Activated T-cell treated with anti-CD3 and anti-CD28 coated beads for 48 hours (primary cell): ENCODE measurements around the gene PTPRU.
"Not testable (repeated sequence)": the region's sequence is repeated elsewhere in the genome, so short reads cannot be mapped to it uniquely, and the experiment has no call there.

Experiments
- DNase-seq: peaks from one replicate; pipeline ENCODE4 v3.0.0-alpha.2; 2020; ENCODE audit warnings: low read depth

Gene PTPRU

DNA sequence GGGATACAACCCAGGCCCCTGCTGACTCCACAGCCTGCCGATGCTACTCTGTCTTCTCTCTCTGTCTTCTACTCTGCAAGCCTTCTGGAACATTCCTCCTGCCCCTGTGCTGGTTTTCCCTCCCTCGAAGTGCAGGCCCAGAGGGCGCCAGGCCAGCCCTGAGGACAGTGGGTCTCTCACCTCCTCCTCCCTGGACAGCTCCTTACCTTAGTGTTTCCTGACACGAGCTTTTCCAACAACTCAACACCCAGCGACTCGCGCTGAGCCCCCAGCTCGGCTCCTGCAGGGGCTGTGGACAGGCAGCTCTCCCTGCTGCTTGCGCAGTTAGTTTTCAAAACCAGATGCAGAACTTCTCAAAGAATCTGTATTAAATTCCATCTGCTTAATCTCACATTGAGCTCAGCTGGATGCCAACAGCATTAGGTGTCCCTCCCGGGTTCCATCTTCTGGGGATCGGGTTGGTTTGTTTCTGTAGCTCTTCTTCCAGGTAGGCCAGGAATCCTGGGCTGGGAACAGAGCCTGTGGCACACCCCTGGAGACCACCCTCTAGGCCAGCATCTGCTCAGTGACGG lies 54.2 kb downstream of the PTPRU start:
- no peak for DNase-seq

DNA sequence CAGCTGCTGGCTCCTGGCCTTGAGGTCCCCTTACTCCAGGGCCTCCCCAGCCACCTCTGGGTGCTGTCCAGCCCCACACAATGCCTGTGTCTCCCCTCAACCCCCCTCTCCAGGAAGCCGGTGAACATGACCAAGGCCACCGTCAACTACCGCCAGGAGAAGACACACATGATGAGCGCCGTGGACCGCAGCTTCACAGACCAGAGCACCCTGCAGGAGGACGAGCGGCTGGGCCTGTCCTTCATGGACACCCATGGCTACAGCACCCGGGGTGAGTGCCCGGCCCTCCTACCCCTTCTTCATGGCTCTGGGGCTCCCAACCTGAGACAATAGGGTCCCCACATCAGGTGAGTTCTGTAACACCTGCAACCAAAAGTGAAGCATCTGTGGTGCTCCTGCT lies 55.4 kb downstream of the PTPRU start:
- no peak for DNase-seq

DNA sequence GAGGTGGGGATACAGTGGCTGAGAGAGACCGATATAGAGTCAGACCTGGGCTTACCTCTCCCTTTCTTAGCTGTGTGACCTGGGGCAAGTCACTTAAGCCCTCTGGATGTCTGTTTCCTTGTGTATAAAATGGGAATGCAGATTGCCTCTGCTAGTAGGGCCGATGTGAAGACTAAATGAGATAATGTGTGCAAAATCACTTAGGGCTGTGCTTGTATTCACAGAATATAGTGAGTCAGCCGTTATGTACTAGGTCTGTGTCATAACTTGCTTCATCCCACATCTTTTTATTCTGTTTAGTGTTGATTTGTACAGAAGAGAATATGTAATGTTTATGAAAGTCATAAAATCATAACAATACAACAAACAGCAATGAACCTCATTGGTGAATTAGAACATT lies 56.0 kb downstream of the PTPRU start:
- DNase-seq: no peak

DNA sequence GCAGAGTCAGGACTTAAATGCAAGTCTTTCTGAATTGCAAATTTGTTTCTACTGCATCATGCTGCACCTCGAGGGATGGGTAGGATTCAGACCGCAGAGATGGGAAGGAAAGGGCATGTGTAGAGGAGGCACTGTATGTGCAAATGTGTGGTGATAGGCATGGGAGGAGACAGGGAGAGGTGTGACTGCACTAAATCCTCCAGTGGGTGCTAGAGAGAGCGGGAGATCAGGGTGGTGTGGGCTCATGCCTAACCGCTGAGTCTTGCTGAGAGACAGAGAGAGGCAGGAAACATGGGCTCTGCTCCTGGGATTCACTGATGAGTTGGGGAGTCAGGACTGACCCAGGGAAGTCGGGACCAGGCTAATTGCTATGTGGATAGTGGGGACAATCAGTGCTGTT lies 61.1 kb downstream of the PTPRU start:
- no peak for DNase-seq

DNA sequence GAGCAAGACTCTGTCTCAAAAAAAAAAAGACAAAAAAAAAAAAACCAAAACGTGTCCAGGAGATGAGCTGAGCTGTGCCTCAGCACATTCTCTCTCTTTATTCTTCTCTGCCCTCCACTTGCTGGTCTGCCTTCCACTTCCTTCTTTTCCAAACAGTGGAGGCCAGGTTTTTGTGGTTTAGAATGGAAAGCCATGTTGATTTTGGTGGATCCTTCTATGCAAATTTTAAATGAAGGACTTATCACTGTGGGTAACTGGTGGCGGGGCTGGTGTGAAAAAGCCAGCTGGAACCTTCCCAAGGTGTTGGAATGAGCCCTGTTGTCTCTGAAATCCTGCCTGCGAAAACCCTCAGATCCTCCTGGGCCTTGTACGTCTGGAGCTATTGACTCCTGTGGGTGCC lies 61.9 kb downstream of the PTPRU start:
- no peak for DNase-seq

DNA sequence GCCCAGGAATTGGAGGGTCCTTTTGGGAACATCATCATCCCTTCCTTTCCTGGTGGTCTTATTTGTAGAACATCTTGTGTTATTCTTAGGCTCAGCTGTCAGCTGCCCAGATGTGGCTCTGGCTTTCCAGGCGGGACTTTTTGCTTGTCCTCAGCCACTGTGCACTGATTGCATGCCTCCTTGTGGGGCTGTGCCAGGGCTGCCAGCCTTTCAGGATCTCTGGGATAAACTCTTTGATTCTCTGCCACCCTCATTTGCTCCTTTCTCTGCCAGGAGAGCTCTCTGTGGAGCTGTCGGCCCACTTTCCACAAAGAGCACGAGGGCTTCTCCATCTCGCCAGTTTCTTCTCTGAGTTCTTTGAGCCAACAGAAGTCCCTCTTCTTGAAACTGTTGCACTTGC lies 63.1 kb downstream of the PTPRU start:
- DNase-seq: no peak

DNA sequence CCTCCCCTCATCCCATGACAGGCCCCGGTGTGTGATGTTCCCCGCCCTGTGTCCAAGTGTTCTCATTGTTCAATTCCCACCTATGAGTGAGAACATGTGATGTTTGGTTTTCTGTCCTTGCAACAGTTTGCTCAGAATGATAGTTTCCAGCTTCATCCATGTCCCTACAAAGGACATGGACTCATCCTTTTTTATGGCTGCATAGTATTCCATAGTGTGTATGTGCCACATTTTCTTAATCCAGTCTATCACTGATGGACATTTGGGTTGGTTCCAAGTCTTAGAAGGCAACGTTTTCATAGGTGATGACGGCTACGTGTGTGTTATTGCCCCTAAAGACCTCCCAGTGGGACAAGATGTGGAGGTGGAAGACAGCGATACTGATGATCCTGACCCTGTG lies 65.4 kb downstream of the PTPRU start:
- not testable (repeated sequence) for DNase-seq

DNA sequence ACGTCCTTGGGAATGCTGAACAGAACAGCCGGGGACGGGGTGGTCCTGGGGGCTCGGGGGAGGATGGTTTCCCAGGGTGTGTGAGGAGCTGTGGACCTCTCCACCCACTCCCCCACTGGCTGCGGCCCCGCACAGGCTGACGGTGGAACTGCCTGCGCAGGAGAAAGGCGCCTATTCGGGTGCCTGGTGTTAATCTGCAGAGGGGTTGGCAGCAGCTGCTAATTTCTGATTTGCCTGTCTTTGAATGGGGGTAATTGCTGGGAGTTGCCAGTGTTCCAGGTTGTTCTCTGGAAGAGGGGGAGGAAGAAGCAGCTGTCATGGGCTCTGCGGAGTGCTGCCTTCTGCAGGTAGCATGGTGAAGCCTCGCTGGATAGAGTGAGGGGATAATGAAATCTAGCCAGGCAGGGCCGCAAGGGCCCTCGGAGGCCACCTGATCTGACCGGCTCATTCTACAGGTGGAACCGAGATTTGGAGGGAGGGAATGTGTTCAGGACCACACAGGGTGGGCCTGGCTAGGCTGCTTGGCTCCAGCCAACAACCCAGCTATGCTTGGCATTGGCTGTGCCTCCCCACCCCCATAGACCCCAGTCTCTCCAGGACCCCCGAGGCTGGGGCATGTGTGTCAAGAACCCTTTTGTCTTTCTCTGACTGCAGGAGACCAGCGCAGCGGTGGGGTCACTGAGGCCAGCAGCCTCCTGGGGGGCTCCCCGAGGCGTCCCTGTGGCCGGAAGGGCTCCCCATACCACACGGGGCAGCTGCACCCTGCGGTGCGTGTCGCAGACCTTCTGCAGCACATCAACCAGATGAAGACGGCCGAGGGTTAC lies 67.1 kb downstream of the PTPRU start:
- DNase-seq: no peak

DNA sequence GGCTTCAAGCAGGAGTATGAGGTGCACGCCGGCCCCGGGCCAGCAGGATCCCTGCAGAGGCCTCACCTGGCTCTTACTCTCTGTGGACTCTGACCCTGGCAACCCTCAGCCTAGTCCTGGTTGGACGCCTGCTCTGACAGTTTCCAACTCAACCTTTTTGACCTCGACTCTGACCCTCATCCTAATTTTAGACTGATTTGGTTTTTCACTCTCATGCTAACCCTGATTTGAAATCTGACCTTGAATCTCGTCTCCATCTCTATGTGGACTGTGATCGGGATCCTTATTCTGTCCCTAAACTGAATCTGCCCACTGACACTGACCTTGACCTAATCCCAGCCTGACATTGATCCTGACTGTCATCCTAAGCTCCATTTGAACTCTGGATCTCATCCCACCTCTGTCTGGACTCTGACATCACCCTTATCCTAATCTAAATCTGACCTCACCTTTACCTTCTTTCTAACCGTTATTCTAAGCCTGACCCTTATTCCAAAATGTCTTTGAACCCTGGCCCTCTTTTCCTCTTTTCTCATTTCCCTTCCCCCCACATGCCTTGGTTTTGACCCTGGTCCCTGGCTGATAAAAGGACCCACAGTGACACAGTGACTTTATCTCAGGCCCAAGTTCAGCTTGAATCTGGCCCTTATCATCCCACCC lies 67.8 kb downstream of the PTPRU start:
- DNase-seq: no peak

DNA sequence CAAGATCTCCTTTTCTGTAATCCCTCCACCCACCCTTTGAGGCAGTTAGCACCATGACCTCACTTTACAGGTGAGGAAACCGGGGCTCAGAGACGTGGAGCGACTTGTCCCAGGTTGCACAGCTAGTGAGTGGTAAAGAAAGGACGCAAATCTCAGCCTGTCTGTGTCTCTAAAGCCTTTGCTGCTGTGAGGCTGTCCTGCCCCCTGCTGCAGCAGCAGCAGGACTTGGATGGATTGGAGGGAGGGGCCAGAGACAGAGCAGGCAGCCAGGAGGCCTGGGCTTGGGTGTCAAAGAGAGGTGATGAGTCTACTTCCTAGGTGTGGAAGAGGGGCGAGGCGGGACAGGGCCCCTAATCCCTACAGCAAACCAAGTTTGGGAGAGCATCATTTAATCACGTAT lies 69.6 kb downstream of the PTPRU start:
- no peak for DNase-seq

DNA sequence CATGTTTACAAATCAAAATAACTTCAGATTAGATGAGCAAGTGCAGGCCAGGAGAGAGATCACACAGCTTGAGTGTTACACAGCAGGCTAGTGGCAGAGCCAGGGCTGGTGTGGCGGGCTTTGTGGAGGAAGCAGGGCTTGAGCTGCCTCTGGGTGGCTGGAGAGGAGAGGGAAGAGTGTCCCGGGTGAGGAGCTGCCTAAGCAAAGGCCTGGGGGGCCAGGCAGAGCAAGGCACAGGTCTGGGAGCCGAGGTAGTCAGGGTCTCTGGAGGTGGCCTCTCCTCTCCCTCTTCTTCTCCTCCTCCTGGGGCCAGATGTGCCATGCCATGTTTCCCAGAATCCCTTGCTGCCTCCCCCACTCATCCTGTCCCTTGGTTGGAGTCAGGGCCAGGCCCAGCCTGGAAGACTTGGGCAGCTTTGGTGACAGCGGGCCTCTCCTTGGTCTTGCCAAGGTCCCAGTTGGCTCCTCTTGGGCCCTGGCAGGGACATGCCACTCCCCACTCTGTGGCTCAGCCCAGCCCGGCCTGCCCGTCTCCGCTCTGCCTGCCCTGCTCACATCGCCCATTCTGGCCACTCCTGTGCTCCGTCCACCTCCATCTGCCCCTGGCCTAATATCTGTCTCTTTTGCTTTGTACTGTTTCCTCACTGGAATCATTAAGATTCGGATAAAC lies 70.3 kb downstream of the PTPRU start:
- DNase-seq: no peak

DNA sequence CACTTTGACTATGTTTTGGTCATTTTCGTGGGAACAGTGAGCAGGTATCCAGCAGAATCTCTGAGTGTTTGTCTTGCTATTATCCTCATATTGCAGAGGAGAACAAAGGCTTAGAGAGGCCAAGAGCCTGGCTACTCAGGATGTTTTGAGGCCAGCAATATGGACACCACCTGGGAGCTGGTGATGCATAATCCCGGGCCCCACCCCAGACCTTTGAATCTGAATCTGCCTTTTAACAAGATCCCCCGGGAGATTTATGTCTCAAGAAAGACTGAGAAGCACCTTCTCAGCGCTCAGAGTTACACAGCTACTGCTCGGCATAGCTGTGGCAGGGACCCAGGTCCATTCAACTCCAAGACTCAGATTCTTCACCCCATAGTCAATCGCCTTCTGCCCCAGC lies 72.8 kb downstream of the PTPRU start:
- no peak for DNase-seq

DNA sequence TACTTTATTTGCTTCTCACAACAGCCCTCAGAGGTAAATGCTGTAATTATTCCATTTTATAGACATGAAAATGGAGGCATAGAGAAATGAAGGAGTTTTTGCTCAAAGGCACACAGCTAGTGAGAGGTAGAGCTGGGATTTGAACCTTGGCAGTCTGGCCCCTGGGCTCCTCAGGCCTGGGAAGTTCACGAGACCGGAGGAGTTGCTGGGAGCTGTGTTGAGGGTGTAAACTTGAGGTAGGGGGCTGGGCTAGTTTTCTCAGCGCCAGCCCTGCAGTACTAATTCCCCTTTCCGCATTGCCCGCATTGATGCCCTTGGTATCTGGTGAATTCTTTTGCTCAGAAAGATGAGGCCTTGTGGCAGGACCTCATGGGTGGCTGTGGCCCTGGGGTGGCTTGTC lies 73.3 kb downstream of the PTPRU start:
- DNase-seq: no peak

DNA sequence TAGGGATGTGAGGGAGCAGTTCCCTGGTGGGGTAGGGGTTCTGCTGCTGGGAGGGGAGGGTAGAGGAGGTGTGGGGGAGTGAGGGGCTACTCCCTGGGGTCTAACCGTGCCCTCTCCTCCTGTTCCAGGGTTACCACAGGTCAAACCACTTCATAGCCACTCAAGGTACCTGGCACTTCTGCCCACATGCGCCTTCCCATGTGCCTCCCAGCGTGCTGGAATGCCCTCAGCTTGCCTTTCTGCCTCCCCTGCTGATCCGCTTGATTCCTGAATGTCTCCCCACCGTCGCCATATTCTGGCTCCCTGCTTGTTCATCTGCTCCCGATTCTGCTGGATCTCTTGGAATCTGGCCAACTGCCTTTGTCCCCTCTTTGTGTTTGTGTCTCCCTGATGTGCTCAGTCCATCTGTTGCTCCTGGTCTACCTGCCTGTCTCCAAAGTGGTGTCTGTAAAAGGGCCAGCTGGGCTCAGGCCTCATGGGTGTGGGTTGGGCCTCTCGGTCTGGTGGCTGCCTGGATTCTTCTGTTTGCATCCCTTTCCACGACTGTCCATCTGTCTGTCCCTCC lies 74.4 kb downstream of the PTPRU start:
- no peak for DNase-seq

DNA sequence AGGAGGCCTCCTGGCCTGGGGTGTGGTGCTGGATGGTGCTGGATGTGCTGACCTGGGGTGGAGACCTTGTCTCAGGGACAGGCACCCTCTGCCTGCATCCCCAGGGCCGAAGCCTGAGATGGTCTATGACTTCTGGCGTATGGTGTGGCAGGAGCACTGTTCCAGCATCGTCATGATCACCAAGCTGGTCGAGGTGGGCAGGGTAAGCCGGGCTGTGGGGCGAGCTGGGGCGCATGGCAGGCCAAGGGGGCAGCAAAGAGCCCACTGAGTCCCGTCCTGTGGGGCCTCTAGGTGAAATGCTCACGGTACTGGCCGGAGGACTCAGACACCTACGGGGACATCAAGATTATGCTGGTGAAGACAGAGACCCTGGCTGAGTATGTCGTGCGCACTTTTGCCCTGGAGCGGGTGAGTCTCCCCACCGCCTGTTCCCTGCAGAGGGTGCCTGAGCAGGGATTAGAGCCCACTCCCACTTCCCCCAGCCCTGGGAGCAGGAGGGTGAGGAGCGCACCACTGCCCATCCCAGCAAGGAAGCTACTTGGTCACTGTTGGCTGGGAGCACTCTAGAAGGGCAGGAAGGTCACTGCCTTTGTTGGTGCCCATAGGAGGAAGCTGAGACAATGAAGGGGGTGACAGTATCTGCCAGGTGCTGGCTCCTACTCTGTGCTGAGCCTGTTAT lies 75.2 kb downstream of the PTPRU start:
- DNase-seq: no peak

DNA sequence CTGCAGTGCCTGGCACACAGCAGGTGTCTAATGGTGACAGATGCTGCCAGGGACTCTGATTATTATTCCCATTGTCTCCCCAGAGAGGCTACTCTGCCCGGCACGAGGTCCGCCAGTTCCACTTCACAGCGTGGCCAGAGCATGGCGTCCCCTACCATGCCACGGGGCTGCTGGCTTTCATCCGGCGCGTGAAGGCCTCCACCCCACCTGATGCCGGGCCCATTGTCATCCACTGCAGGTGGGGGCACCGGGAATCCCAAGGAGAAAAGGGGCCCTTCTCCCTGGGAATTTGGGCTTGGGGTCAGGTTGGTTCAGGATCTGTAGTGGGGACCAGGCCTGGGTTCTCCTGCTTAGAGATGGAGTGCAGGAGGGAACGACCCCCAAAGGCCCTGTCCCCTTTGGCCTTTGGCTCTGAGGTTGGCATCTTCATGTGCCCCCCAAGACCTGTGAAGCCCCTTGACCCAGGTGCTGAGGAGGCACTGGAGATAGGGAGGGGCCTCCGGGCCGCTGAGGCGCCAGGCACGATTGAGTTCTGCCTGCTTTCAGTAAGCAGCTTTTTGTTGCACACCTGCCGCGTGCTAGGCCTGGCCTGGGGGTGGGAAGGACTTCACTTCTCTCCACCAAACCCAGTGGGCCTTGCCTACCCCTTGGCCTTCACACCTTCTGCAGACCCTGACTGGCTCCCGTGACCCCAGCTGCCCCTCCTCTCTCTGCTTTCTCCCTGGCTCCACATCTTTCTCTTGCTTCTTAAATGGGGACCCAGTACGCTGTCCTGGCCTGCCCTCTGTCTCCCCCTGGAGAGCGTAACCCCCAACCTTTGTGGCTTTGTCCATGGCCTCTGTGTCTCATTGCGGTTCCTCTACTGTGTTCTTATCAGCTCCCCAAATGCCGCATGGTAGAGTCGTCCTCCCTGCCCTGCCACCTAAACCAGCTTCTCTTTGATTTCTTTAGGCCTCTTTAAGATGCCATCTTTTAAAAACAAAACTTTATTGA lies 76.4 kb downstream of the PTPRU start:
- DNase-seq: no peak

DNA sequence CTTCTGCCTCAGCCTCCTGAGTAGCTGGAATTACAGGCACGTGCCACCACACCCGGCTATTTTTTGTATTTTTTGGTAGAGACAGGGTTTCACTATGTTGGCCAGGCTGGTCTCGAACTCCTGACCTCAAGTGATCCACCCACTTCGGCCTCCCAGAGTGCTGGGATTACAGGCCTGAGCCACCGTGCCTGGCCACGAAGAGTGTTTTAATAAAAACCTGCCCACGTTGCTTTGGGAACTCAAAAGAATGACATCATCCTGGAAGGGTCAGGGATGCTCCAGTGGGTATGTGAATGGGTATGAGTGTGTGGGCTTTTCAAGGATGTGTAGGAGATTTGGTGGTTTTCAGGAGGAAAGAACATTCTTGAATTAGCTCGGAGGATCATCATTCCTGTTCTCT lies 78.4 kb downstream of the PTPRU start:
- not testable (repeated sequence) for DNase-seq

DNA sequence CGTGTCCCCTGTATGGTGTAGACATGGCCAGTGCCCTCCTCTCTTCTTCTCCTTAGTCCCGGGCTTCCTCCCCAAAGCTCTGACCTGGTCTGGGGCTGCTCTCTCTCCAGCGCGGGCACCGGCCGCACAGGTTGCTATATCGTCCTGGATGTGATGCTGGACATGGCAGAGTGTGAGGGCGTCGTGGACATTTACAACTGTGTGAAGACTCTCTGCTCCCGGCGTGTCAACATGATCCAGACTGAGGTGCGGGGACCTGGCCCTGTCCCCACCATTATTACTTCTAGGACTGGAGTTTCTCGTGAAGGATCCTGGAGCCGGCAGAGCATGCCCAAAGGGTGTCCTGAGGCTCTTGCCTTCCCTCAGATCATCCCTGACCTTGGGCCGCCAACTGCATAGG lies 78.9 kb downstream of the PTPRU start:
- no peak for DNase-seq

DNA sequence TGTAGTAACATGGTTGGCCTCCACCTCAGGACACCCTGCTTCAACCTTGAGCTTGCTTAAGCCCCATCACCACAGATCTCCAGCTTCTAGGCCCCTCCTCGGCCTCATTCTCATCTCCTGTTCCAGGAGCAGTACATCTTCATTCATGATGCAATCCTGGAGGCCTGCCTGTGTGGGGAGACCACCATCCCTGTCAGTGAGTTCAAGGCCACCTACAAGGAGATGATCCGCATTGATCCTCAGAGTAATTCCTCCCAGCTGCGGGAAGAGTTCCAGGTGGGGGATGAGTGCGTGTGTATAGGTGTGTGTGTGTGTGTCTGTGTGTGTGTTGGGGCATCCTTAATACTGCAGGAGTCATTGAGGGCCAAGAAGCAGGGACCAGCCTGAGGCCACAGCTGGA lies 79.6 kb downstream of the PTPRU start:
- no peak for DNase-seq

DNA sequence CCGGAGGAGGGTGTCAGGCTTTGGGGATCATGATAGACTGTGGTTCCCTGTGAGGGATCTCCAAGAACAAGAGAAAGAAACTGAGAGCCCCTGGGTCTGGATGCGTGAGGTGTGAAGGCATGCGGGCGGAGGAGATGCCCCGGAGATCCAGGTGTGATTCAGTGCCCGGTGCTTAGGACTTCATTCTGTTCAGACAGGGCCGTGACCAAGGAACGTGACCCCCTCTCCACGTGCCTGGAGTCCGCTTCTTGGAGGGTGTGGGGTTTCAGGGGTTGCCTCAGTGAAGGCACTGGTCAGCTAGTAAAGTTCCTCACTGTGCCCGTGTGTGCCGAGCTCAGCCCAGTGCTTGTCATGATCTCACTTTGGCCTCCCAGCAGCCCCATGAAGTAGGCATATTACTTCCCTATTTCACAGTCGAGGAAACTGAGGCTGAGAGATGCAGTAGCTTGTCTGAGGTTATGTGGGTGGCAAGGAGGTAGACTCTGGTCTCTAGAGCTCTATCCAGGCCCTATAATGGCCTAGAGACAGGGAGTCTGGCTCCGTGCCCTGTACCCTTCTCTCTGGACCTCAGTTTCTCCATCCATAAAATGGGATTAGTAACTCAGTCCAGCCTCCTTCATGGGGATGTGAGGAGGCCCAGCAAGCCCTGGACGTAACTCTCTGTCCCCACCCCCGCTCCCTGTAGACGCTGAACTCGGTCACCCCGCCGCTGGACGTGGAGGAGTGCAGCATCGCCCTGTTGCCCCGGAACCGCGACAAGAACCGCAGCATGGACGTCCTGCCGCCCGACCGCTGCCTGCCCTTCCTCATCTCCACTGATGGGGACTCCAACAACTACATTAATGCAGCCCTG lies 81.0 kb downstream of the PTPRU start:
- DNase-seq: no peak
